GM18498 (cell line): ENCODE measurements around the gene ELL.

ENCODE experiments used
- ATAC-seq: cut with Tn5 transposase; IDR thresholded peaks from one replicate; pipeline ENCODE4 v1.9.1; 2021; ENCODE audit warnings: mild to moderate bottlenecking, moderate library complexity; ENCODE audit not compliant: unreplicated experiment

ELL gene

GRCh38 chr19:18473003-18473705 is 48.7 kb downstream of the ELL start:
- ATAC-seq = no peak

GRCh38 chr19:18470787-18471186 is 51.1 kb downstream of the ELL start:
- ATAC-seq = no peak

- no peak for ATAC-seq
These were observed 52.6 kb downstream of the ELL start for GRCh38 chr19:18469069-18469846.

- no peak for ATAC-seq
These were observed 53.4 kb downstream of the ELL start for GRCh38 chr19:18468517-18468916.

- ATAC-seq = no peak
These were observed 53.9 kb downstream of the ELL start for GRCh38 chr19:18467978-18468377.

GRCh38 chr19:18466354-18466753 is 55.5 kb downstream of the ELL start:
- ATAC-seq = no peak

- no peak for ATAC-seq
These were observed 55.9 kb downstream of the ELL start for GRCh38 chr19:18465964-18466339.

GRCh38 chr19:18465214-18465963 is 56.5 kb downstream of the ELL start:
- ATAC-seq = no peak

GRCh38 chr19:18464646-18465045 is 57.2 kb downstream of the ELL start:
- ATAC-seq = no peak

- no peak for ATAC-seq
These were observed 60.4 kb downstream of the ELL start for GRCh38 chr19:18461471-18461870.

- no peak for ATAC-seq
These were observed 61.0 kb downstream of the ELL start for GRCh38 chr19:18460900-18461299.

- ATAC-seq = no peak
These were observed 64.2 kb downstream of the ELL start for GRCh38 chr19:18457483-18458331.

- ATAC-seq = no peak
These were observed 64.9 kb downstream of the ELL start for GRCh38 chr19:18456974-18457373.

GRCh38 chr19:18456279-18456678 is 65.6 kb downstream of the ELL start:
- ATAC-seq = no peak

GRCh38 chr19:18453269-18454024 is 68.4 kb downstream of the ELL start:
- ATAC-seq = no peak

GRCh38 chr19:18452386-18452785 is 69.5 kb downstream of the ELL start:
- ATAC-seq = no peak

GRCh38 chr19:18450931-18451836 is 70.7 kb downstream of the ELL start:
- ATAC-seq = no peak

GRCh38 chr19:18450021-18450930 is 71.6 kb downstream of the ELL start:
- no peak for ATAC-seq
